Tongue (tissue), 2 donors: Measurements from ENCODE around the gene DGKB. TPM values are rescaled to one million over a fixed set of nuclear protein-coding genes. Genes with fewer than 3 reads are reported as not detected.

ENCODE experiments used
- DNase-seq: peaks from one replicate; pipeline ENCODE4 v3.0.0-alpha.2; 2015
- total RNA-seq: library from RNA; depleted of rRNA; stranded (reverse); fragments of >200 nt; gene quantifications from one replicate; pipeline ENCODE4 v1.2.3, GENCODE V29; 2014

Gene DGKB
- total RNA-seq, 1 donor from 2014 or later: 2.6 TPM

GRCh38 chr7:14687241-14687640, 215.3 kb downstream of the DGKB start:
- no peak for DNase-seq

GRCh38 chr7:14685167-14685566, 217.4 kb downstream of the DGKB start:
- peak; percentile 57 for DNase-seq

GRCh38 chr7:14682910-14683465, 219.6 kb downstream of the DGKB start:
- no peak for DNase-seq

GRCh38 chr7:14676896-14677295, 225.7 kb downstream of the DGKB start:
- no peak for DNase-seq

DNA sequence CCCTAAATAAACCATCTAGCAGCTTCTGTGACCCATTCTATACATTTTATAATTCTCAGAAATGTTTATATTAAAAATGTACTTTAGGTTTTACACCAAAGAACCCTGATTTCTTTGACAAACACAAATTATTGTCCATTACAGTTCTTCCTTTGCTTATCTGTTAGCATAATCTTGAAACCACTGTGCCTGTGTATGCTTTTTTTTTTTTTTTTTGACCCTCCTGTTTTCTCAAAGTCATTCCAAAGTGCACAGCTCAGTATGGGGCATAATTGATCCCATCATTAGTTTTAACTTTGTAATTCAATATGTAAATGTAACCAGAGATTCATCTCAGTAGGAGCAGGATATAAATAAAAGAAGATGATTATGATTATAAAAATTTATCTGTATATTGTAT, 229.3 kb downstream of the DGKB start:
- DNase-seq: no peak

DNA sequence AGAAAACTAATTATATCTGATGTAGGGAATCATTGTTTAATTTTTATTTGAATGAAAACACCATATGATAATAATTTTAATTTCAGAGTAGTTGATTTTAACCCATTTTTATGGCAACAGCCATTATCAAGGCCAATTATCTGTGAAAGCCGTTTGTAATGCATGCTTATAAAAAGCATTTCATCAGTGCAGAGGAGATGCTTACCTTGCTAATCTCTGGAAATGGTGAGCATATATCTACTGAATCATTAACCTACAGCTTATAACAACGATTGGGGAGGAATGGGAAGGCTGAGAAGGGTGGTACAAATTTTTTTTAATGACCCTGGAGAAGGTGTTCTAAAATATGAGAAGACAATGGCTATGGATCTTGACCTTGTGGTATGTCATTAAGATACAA, 235.6 kb downstream of the DGKB start:
- DNase-seq: no peak

- no peak for DNase-seq
Observed at GRCh38 chr7:14666304-14666703, 236.2 kb downstream of the DGKB start.

GRCh38 chr7:14639801-14640200, 262.8 kb downstream of the DGKB start:
- DNase-seq: no peak

DNA sequence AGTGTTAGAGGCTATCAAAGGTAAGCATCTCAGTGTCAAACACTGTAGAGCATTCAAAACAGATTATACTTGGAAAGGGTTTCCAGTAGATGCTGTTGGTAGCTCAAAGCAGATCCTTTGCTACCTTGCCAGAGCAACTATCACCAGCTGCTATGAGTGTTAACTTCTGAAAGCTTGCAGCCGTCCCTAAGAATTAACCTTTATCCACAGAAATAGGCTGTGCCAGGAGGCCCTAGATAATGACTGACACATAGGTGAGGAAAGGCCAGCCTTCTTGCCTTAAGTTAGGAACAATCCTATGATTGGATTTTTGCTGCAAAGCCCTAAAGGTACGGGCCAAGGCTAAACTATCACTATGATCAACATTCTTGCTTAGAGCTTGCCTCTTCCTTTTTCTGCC, 263.2 kb downstream of the DGKB start:
- no peak for DNase-seq

GRCh38 chr7:14637968-14638367, 264.6 kb downstream of the DGKB start:
- DNase-seq: no peak

- no peak for DNase-seq
Observed at GRCh38 chr7:14635955-14636354, 266.6 kb downstream of the DGKB start.

GRCh38 chr7:14630048-14630447, 272.5 kb downstream of the DGKB start:
- DNase-seq: no peak

DNA sequence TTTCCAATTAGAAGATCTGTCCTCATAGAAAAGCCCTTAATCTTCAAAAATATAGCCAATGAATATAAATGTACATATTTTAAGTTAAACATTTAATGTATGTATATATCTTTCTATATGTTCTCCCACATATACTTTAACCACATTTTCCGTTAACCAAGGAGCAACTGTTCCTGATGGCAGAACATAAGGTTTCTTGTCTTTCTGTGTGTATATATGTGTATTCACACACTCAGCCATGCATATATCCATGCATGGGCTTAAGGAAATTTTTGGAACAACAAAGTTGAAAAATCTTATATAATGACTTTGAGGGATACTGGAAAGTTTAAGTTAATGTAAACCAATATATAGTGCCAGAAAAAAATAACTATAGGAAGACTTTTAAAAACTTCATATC, 274.0 kb downstream of the DGKB start:
- DNase-seq: no peak

DNA sequence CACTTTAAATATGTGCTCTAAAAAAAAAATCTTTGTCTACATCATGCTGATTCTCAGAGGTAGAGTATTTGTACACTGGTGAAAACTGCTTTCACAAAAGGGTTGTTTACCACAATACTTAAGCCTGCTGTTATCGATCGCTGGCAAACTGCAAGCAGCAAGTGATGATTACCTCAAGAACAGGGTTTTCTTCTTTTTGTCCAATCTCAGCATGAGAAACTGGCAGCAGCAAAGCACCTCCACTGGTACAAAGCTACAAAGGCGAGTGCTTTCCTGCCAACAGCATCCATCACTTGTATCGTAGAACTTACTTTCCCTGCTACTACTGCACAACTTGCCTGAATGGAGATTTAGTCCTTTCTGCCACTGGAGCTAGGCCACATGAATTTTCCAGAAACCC, 276.5 kb downstream of the DGKB start:
- DNase-seq: no peak

- DNase-seq: peak; percentile 11
Observed at GRCh38 chr7:14622559-14622958, 280.0 kb downstream of the DGKB start.

- DNase-seq: no peak
Observed at GRCh38 chr7:14606101-14606500, 296.4 kb downstream of the DGKB start.

DNA sequence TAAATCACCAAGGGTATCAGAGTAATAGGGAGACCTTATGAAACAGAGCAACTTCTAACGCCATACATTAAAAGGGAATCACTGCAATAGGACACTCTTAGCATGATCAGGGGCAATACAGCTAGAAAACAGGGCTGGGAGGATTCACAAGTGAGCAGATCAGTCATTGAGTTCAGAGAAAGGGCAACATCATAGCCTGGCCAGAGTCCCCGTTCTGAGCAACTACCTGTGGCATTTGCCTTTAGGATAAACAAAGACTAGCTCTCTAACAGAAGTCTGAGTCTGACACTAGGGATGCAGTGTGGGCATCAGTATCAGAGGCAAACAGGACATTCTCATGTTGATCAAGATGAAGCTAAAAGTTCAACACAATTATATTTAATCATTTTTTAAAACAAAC, 297.9 kb downstream of the DGKB start:
- DNase-seq: no peak

DNA sequence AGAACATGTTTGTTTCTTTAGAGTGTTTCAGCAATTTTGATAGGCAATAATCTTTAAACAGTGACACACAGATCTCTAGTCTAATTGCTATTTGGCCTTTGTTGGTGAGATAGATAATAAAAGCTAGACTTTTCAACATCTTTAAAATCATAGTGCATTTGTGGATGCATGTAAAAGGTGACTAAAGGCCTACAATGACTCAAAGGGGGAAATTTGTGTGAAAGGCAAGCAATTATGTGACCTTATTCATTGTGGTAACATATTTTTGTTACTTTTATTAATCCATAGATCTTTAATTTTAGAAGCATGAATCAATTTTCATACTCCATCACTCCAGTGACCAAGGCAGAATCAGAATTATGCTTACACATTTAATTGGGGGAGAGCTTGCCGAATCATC, 299.7 kb downstream of the DGKB start:
- DNase-seq: no peak

GRCh38 chr7:14600766-14601367, 301.7 kb downstream of the DGKB start:
- DNase-seq: no peak

DNA sequence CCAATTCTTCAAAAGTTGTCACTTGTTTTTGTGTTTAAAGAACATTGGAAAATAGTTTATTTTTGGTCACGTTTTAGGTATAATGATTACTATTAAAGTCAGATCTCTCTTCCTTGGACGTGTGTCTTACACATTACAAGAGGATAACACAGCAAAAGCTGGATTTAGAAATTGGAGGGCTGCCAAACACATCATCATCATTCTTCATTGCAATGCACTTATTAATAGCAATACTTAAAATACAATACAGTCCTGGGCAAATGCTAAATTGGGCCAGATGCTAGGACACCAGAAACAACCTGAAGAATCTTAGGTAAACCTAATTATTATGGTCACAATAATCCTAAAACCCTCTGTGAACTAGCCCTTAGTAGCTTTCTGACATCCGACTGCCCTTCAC, 303.6 kb downstream of the DGKB start:
- DNase-seq: peak; percentile 48

DNA sequence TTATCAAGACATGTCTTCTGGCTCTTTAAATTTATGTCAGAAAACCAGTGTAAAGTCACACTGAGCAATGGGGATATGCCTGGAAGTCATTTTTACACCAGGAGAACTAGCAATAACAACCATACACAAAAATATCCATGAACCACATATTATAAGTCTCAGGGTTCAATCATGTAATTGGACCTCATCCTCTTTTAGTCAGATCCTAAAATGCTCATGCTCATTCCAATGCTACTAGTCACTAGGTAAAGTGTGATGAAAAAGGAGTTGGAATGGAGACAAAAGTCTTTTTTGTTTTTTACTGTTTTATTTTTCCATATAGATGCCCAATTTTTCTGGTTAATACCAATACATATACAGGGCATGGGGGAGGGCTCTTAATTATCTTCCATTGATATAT, 306.1 kb downstream of the DGKB start:
- DNase-seq: no peak

DNA sequence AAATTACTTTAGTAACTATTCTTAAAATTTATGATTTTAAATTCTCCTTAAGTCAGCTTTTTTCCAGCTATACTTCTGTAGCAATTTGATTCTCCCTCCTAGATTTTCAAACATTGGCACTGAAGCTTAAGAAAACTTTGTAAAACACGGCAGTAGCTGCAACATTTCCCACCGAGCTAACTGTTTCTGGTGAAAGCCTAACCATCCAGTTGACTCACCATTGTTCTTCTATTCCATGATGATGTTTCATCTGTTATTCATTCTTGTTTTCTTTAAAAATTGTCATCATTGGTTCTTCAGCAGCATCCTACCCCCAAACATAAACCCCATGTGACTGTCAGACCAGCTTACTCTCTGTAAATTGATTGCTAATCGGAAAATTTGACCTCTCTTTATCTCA, 312.3 kb downstream of the DGKB start:
- no peak for DNase-seq

GRCh38 chr7:14585232-14585631, 317.3 kb downstream of the DGKB start:
- DNase-seq: no peak

DNA sequence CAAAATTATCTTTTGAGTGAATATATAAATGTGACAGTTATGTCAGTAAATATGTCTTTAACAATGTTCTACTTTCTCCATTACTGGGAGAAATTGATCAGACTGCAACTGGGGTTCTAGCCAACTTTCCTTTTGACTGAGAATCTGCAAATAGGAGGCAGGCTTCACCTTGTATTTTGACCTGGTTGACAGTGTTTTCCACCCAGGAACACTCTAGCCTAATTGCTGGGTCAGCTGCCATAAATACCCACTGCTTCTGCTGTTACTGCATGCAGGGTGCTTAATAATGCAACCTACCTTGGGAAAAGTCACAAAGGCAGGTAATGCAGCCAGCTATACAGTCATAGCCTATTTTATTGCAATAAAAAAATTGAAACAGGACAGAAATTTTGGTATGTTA, 319.0 kb downstream of the DGKB start:
- no peak for DNase-seq

DNA sequence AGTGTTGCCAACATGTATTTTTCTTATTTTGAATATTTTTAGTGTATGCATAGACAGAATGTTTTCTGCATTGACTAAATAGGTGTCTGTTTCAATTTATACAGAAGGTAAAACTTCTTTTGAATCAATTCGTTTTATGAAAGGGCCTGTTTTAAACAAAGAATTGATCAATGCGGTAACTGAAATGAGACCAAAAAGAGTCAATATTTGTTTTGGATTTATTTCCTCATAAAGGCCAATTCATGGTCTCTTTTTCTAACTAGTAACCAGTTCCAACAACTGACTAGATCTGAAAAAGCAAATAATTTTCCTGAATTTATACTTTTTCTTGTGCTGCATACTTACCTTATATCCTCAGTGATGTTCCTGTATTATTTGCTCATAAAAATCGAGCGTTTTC, 320.5 kb downstream of the DGKB start:
- no peak for DNase-seq
